Mesodermal cell (in vitro differentiated cells): ENCODE measurements around the gene ELOA.
A peak's percentile ranks its signal among the peaks of the same experiment; 100 is the strongest.
"Not testable (repeated sequence)": the region's sequence is repeated elsewhere in the genome, so short reads cannot be mapped to it uniquely, and the experiment has no call there.

Experiments
- H3K27ac ChIP-seq: 2 replicates; pipeline ENCODE4 v1.7.0; 2013; ENCODE audit warnings: mild to moderate bottlenecking, low read depth, low read length, moderate library complexity; ENCODE audit not compliant: severe bottlenecking
- H3K36me3 ChIP-seq: 2 replicates; pipeline ENCODE4 v1.7.1; 2013; ENCODE audit warnings: mild to moderate bottlenecking, low read length, moderate library complexity; ENCODE audit not compliant: control insufficient read depth, insufficient read depth
- H3K4me1 ChIP-seq: one replicate; pipeline ENCODE4 v1.7.1; 2013; ENCODE audit warnings: mild to moderate bottlenecking, low read length; ENCODE audit not compliant: insufficient read depth, control insufficient read depth, poor library complexity, severe bottlenecking
- H3K4me3 ChIP-seq: 2 replicates; pipeline ENCODE4 v1.7.0; 2013; ENCODE audit warnings: low read length, control low read depth, mild to moderate bottlenecking; ENCODE audit not compliant: insufficient read depth, poor library complexity, severe bottlenecking; ENCODE audit errors: extremely low read depth
- H3K9me3 ChIP-seq: 2 replicates; pipeline ENCODE4 v1.7.1; 2013; ENCODE audit warnings: mild to moderate bottlenecking, low read length, moderate library complexity; ENCODE audit not compliant: control insufficient read depth
- WGBS, 2 experiments: methylation state at CpG; one replicate each; pipeline ENCODE4 v1.1.5; 2013; ENCODE audit warnings: missing lambda C conversion rate in 2 of 2; ENCODE audit not compliant: insufficient coverage in 2 of 2; 5-methylcytosine and 5-hydroxymethylcytosine counted together

Gene ELOA

GRCh38 chr1:23763041-23763577, 19.8 kb downstream of the ELOA start:
- Histone ChIP-seq H3K36me3 (peaks cover 74% of the 10 kb centered on the region), H3K9me3 (no peaks in the 10 kb centered on the region), H3K4me3 (no peak overlapping the region), H3K4me1 (no peaks in the 10 kb centered on the region), H3K27ac (no peak overlapping the region)
- 94 to 97% methylated on average over 5 to 6 of the region's 7 CpGs for WGBS, 2 experiments

- Histone ChIP-seq H3K4me3 (no peak overlapping the region), H3K9me3 (no peaks in the 10 kb centered on the region), H3K27ac (no peak overlapping the region), H3K4me1 (no peaks in the 10 kb centered on the region), H3K36me3 (peaks cover 28% of the 10 kb centered on the region)
- WGBS, 2 experiments: 90 to 100% methylated on average over 1 to 4 of the region's 5 CpGs
These were observed 25.5 kb downstream of the ELOA start for GRCh38 chr1:23768733-23769132.

- Histone ChIP-seq H3K4me3 (no peak overlapping the region), H3K27ac (no peak overlapping the region), H3K9me3 (no peaks in the 10 kb centered on the region), H3K36me3 (peaks cover 12% of the 10 kb centered on the region), H3K4me1 (no peaks in the 10 kb centered on the region)
- WGBS, 2 experiments: 14 to 19% methylated on average over 8 to 10 of the region's 14 CpGs
These were observed 29.0 kb downstream of the ELOA start for GRCh38 chr1:23772049-23772853.

- peaks cover 8% of the 10 kb centered on the region for H3K36me3 ChIP-seq
These were observed 29.6 kb downstream of the ELOA start for GRCh38 chr1:23772854-23773242.

GRCh38 chr1:23774174-23774880, 31.1 kb downstream of the ELOA start:
- 89 to 92% methylated on average over 4 to 5 of the region's 6 CpGs for WGBS, 2 experiments
- Histone ChIP-seq H3K4me1 (peaks cover 3% of the 10 kb centered on the region), H3K27ac (no peak overlapping the region), H3K36me3 (peaks cover 4% of the 10 kb centered on the region), H3K9me3 (no peaks in the 10 kb centered on the region), H3K4me3 (no peak overlapping the region)

More at GRCh38 chr1:23772854-23773242, 29.6 kb downstream of the ELOA start:
- H3K9me3 ChIP-seq: no peaks in the 10 kb centered on the region
- no peak overlapping the region for H3K4me3 ChIP-seq
- WGBS, 2 experiments: 83 to 87% methylated on average over 7 to 8 of the region's 10 CpGs
- no peaks in the 10 kb centered on the region for H3K4me1 ChIP-seq
- no peak overlapping the region for H3K27ac ChIP-seq

- no peak overlapping the region for H3K4me3 ChIP-seq
- H3K36me3 ChIP-seq: peaks cover 17% of the 10 kb centered on the region
- H3K9me3 ChIP-seq: no peaks in the 10 kb centered on the region
- WGBS, 2 experiments: 92% methylated on average over 2 of the region's 2 CpGs; no CpG with 5 or more reads in 1 of the 2 experiments
- H3K27ac ChIP-seq: no peak overlapping the region
- peaks cover 9% of the 10 kb centered on the region for H3K4me1 ChIP-seq
These were observed 32.9 kb downstream of the ELOA start for GRCh38 chr1:23776217-23776616.

GRCh38 chr1:23777979-23778814, 34.9 kb downstream of the ELOA start, which contains the start of gene PITHD1:
TSS of gene PITHD1 (plus strand) at chr1:23778418. CDS start at chr1:23778516, 98 bp downstream.
- H3K27ac ChIP-seq: peak within 1 kb of the TSS; percentile 86
- WGBS, 2 experiments: 0% methylated on average over 62 of the region's 91 CpGs
- peaks cover 32% of the 10 kb centered on the region for H3K36me3 ChIP-seq
- no peaks in the 10 kb centered on the region for H3K9me3 ChIP-seq
- H3K4me3 ChIP-seq: peak within 1 kb of the TSS; percentile 79
- peaks cover 9% of the 10 kb centered on the region for H3K4me1 ChIP-seq

GRCh38 chr1:23779826-23780371, 36.6 kb downstream of the ELOA start:
- Histone ChIP-seq H3K36me3 (peaks cover 47% of the 10 kb centered on the region), H3K9me3 (no peaks in the 10 kb centered on the region), H3K4me1 (peaks cover 9% of the 10 kb centered on the region), H3K4me3 (no peak overlapping the region), H3K27ac (no peak overlapping the region)
- 100% methylated on average over 2 of the region's 3 CpGs; no CpG with 5 or more reads in 1 of the 2 experiments for WGBS, 2 experiments

GRCh38 chr1:23783141-23783540, 39.9 kb downstream of the ELOA start:
- WGBS, 2 experiments: 85 to 97% methylated on average over 3 of the region's 11 CpGs
- H3K27ac ChIP-seq, H3K9me3 ChIP-seq, H3K4me1 ChIP-seq, H3K4me3 ChIP-seq: not testable (repeated sequence)
- H3K36me3 ChIP-seq: peaks cover 80% of the 10 kb centered on the region

- Histone ChIP-seq H3K4me1 (peaks cover 5% of the 10 kb centered on the region), H3K36me3 (peaks cover 86% of the 10 kb centered on the region), H3K9me3 (no peaks in the 10 kb centered on the region), H3K27ac (no peak overlapping the region), H3K4me3 (no peak overlapping the region)
- WGBS, 2 experiments: 92 to 96% methylated on average over 3 to 4 of the region's 4 CpGs
These were observed 41.6 kb downstream of the ELOA start for GRCh38 chr1:23784846-23785245.
